HG02885 (cell line): ENCODE data around the gene ARAP1.

Source experiments
- ATAC-seq: cut with Tn5 transposase; IDR thresholded peaks from one replicate; pipeline ENCODE4 v1.9.1; 2021; ENCODE audit warnings: mild to moderate bottlenecking; ENCODE audit not compliant: unreplicated experiment, poor library complexity

The ARAP1 gene

DNA sequence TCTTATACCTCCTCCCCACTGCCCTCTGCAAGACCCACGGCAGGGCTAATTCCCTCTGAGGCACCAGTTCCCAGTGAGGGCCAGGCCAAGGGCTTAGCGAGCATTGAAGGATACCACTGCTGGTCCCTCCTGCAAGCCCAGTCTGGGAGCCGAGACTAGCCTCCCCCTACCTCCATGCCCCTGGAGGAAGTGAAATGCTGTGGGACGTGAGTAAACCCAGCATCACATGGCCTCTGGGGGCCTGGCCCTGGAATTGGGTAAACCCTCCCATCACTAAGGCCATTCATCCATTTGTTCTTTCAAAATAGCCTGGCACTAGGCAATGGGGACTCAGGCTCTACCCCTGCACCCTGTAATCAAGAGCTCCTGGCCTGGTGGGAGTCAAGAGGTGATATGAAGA lies 24.7 kb downstream of the ARAP1 start:
- no peak for ATAC-seq

DNA sequence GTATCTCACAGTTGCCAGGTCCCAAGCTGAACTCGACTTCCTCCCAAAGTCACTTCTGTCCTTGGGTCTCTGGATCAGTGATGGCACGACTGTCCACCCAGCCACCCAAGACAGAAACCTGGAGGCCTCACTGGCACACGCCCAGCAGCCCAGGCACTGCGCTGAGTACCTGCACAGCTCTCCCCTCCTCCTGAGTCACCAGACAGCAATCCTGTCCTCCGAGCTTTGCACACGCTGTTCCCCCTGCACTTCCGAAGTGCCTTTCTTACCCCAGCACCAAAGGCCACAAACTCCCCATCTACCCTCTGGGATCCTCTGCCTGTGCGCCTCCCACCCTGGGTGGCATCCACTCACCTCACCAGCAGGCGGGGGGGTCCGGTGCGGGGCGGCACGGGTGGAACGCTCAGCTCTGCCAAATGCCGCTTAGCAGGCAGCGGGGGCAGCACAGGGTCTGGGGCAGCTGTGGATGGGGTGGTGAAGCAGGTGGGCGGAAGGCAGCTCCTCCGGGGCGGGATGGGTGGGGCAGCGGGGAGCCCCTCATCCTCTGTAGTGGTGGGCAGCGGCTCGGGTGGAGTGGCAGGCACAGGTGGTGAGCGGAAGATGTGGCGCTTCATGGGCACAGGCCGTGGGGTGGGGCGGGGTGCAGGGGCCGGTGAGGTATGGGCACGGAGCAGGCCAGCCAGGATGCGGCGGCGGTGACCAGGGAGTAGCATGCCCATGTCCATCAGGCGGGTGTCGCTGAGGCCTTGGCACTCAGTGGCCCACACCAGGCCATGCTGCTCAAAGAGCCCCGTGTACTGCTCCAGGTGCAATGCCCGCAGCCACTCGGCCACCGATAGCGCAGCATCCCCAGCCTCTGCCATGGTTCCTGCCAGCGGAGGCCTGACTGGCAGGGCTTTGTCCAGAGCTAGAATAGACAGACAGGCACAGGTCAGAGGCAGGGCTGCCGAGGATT lies 25.7 kb downstream of the ARAP1 start:
- ATAC-seq = no peak

DNA sequence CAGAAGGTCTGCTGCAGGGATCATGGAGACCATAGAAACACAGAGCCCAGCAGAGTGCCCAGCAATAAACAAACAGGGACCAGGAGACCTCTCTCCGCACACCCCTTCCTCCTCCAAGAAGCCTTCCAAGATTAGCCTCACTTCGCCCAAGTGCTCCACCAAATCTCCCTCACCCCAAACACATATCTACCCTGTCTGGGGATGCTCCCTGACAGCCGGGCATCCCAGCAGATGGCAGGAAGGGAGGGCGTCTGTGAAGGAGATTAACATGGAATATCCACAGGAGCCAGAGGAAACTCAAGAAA lies 26.5 kb downstream of the ARAP1 start:
- ATAC-seq = no peak

DNA sequence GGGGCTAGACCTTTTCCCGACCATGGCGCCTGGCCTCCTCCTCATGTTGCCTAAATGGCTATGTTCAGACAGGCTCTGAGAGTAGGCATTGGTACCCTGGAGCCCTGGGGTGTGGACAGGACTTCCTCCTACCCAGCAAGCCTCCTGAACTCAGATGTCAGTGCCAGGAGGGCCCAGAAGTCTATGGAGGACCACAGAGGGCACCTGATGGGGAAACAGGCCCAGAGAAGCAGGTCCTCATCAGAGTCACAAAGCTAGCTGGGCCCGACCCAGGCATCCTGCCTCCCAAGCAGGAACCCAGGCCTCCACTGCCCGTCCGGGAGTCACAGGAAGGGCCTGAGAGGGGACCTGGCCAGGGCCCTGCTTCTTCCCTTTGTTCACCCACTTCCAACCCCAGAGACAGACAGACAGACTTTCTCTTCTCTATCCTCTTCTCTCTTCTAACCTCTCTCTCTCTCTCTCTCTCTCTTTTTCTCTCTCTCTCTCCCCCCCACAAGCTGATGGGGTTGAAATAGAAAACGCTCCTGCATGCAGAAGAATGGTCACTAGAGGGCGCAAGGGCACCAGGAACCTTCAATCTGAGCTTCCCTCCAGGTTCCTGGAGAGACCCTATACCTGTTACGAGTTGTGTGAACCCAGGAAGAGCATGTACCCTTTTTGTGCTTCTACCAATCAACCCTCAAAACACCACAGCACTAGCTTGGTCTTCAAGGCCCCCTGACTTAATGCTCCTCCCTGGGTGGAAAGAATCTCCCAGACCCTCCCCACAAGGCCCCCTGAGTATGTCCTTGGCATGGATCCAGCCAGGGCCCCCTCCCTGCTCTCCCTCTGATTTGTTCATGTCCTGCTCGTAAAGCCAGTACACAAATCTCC lies 27.1 kb downstream of the ARAP1 start:
- ATAC-seq = no peak

DNA sequence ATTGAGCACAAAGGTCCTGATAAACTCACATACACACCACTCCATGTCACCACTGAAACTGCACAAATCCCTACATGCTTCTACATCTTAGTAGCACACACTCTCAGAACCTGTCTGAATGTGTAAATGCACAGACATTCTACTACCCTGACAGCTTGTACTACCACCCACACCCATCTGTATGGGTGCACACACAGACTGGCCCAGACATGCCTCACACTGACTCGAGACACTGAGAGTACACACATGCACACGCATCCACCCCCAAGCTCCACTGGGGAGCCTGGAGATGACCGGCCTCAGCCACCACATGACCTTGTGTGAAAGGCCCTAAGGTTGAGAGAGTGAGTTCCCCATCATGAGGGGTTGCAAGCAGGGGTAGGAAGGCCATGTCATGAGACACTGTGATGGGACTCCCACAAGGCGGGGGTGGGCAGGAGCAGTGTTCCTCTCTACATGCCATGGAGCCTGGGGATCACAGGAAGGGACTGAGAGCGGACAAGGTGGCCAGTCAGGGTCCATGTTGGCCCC lies 28.1 kb downstream of the ARAP1 start:
- ATAC-seq = no peak

DNA sequence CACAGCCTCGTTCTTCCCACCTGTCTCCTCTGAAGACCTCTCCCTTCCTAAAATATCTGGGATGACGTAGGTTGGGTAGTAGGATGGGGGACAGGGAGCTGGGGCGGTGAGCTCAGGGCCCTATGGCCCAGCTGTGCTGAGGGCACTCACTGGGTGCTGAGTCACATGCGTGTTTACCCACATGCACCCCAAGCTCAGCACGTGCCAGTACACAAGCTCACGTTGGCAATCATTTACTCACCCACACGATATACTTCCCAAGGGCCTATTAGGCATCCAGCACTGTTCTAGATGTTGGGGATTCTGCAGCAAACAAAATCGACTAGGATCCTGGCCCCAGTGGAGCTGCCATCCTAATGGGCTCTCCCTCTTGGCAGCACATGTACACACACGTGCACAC lies 28.7 kb downstream of the ARAP1 start:
- no peak for ATAC-seq

DNA sequence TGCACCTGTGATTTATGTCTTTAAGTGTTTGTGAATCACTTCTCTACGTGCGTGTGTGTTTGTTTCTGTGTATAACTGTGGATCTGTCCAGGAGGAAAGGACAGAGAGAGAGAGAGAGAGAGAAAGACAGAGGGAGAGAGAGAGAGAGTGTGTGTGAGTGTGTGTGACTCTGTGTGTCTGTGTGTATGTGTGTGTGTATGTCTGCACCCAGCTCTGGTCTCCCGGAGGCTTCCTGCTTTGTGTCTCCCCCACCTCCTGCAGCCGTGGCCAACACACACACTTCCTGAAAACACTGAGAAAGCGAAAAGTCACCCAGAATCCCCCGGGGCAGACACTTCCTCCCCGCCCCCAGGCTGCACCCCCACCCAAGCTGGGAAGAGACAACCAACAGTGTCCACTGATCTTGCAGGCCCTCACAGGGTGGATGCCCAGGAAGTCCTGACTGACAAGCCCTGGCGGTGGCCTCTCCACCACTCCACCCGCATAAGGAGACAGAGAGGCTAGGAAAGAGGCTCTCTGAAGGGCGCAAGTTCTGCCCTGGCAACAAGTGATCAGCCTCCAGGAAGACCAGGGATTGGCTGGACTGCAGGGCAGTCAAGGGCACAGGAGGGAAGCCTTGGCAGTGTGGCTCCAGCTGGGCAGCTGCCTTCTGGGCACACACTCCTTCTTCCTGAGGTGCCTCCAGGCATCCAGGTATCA lies 30.0 kb downstream of the ARAP1 start:
- peak; percentile 82 for ATAC-seq

DNA sequence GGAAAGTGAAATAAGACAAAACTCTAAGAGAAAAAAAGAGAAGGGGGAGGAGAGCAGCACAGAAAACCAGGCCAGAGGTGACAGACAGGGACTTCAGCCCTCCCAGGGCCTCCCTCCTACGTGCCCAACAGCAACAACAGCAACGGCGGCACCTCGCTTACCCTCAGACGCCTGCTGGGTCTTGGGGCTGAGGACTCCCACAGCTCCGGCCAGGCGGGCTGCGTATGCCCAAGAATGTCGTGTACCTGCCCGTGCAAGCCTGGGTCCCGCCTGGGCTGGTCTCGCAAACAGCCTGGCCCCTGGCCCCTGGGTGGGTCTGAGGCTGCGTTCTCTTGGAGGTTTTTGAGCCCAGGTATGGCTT lies 30.5 kb downstream of the ARAP1 start:
- ATAC-seq = no peak

DNA sequence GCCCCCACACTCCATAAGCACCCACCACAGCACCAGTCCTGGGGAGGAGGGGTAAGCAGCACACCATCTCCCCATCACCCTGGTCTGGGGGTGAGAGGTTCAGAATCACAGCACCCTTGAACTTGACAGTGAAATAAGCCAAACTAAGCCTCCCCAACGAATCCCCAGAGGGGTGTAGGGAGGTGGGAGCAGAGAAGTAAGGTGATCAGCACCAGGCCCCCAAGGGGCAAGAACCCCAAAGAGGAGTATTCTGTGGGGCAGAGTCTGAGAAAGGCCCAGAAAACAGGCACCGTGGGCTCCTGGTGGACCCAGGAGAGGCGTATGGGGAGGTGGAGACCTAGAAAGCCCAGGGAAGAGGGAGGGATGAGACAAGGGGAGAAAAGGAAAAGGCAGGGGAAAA lies 30.9 kb downstream of the ARAP1 start:
- ATAC-seq = no peak

DNA sequence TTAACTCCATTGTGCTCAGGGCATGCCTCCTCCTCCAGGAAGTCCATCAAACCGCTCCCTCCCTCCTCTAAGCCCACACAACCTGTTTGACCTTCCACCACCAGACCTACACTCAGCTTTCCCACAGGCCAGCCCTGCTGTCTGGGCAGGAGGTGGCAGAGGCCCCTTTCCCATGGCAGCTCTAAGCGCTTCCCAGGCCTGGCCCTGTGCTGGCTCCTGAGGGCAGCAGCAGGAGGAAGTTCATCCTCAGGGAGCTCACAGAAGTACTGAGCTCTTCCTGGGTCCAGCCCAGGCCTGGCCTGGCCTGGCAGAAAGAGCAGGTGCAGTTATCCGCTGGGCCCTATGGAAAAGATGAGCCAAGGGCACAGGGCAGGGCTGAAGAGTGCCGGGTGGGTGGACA lies 31.4 kb downstream of the ARAP1 start:
- ATAC-seq = no peak

DNA sequence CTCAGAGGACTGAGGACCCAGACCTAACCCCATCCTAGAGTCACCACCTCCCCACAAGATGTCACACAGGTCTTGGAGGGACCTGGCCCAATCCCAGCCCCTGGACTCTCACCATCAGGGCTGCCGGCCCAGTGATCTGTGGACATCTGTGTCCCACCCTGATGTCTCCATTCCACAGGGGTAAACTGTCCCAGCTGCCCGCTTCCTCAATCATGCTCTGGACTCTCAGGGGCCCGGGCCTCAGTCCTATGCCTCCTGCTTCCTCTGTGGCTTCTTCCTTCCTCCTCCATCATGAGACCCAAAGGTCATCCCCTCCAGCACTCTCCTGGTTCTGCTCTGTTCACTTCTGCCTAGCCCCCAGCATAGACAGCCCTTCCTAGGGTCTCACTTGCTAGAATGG lies 32.2 kb downstream of the ARAP1 start:
- no peak for ATAC-seq

DNA sequence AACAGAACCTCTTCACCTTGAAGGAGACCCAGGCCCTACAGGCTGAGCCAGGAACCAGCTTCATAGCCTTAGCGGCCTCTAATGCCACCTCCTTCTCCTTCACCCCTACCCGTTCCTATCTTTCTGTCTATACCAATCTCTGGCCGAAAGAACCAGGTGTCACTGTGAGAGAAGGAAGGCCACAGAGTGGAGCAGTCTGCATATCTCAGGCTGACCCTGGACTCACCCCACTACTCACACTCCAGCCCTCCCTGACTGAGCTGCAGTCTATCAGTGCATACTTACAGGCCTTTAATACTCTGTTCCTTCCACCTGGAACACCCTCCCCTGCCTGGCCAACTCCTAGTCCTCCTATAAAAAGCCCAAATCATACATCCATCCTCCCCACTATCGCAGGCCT lies 32.7 kb downstream of the ARAP1 start:
- no peak for ATAC-seq

DNA sequence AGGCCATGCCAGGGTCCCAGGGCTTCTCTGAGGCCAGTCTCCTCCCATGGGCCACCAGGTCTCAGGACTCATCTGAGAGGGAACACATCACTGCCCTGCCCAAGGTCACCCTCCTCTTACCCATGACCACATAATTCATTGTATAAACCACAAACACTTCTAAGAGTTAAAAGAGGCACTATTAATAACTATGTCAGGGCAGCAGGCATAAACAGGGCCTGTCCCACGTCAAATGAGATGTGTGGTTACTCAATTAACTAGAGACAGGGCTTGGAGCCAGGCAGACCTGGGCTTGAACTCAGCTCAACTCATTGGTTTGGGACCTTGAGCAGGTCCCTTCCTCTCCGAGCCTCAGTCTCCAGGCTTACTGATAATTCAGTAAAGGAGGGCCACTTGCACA lies 33.1 kb downstream of the ARAP1 start:
- ATAC-seq = no peak

DNA sequence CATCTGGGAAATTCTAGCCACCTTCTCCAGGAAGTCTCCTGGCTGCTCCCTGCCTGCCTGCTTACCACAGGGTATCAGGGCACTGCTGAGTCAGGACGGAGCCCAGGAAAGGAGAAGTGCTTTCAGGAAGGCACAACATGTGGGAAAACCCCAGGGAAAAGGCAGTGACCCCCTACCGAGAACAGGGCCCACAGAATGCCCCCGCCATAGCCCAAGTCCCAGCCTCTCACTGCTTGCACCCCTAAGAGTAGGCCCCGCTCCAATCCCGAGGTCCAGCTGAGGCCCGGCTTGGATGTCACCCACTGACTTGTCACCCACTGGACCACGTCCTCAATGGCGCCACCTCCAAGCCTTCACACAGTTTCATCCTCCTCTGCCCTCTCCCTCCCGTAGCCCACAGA lies 34.1 kb downstream of the ARAP1 start:
- no peak for ATAC-seq

DNA sequence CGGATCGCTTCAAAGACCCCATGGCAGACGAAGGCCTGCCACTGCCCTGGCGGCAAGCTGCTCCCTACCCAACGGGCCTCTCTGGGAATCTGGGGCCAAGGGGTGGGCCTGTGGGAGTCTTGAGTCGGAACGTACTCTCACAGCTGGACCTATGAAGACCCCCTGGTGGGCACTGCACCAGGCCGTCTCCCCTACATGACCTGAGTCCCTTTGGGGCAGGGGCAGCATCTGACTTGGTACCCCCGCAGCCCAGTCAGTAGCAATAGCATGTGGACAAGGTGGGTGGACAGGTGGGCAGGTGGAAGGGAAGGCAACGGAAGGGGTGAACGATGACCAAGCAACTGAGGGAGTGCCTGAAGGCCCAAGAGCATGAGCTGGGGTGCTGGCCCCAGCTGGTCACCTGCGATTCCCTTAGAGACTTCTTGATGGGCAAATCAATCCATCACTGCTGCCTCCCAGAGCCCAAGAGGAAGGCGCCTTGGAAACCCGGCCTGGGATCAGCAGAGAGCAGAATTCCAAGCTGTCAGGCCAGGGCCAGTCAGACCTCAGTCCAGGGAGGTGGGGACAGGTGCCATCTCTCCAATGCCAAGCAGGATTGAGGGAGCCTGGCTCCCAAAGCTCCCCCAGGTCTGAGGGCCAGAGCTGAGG lies 35.3 kb downstream of the ARAP1 start:
- ATAC-seq = no peak

DNA sequence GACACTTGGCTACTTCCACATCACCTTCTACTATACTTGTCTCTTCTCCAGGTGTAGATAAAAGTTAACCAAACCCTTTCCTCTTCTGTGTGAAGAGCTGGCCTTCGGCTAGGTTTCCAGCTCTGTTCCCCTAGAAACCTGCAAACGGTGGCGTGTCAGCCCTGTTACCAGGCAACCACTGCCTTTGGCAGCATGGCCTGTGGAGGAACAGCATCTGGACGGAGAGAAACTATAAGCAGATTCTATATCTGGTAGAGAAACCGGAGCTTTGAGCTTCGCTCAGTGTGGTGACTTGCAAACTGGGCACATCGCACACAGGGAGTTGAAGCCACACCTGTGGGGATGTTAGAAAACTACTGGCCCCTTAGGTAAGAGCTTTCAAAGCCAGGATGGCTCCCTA lies 35.9 kb downstream of the ARAP1 start:
- no peak for ATAC-seq

DNA sequence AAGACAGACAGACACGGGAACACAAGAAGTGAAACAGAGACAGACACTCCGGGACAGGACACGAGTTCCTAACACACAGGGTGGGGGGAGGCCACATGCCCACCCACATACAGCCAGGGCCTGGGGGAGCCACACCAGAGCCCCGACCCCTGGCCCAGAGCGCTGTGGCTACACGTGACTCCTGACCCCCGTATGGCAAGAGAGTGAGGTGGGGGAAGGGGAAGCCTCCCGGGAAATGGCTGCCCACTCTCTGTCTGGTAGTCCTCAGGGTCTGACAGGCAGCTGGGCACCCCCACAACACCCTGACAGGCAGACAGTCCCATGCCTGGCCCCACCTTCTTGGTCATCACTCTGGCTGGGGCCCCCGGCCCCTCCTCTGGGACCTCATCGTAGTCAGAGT lies 39.4 kb downstream of the ARAP1 start:
- ATAC-seq = no peak

DNA sequence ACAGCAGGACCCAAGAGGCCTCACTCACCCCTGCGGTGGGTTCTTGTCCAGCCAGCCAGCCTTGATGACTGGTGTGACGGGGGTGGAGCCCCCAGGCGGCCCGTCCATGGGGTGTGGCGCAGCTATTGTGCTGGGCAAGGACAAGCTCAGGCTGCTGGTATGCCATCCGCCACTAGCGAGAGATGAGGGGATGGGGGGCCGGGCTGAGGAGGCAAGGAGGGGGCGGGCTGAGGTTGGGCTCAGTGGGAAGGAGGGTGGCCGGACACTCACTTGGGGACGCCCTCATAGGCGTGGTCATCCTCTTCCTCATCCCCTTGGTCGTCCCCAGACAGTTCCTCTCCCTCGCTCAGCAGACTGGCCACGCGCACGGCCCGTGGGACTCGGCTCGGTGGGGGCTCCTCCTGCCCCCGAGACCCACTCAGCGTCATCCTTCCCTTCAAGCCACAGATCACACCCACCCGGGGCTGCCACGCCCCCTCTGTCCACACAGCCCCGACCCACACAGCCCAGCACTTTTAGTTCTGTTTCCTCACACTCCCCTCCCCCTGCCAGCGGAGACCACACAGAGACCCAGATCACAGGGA lies 39.9 kb downstream of the ARAP1 start:
- ATAC-seq = no peak

DNA sequence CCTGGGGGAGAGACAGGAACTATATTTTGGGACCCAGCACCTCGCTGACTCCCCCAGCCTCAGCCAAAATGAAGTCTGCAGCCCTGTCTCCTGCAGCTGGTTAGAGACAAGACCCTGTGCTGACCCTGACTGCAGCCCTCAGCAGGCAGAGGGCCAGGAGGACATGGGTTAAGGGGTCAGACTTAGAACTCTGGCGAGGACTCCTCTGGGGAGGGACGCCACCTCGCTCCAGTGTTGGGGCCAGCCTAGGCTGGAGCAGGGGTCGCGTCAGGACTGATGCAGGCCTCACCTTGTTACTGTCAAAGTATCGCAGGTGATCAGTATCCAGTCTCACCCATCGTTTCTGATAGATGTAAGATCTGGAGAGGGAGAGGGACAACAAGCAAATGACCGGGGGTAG lies 41.1 kb downstream of the ARAP1 start:
- no peak for ATAC-seq

DNA sequence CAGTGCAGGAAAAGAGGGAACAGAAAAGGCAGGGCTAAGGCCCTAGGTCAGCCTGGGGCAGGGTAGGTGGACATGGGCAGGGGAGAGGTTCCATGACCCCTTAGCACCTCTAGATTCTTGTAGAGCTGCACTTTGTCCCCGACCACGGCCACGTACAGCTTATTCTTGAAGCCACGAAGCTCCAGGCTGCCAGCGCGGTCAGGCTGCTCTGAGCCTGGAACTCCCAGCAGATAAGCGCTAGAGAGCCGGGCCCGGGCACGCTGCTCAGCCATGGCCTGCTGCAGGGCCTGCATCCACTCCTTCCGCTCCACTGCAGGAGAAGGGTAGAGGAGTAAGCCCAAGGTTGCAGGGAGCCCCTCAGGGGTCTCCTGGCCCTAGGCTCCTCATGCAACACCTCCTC lies 41.9 kb downstream of the ARAP1 start:
- ATAC-seq = no peak
